ENCODE results near the gene SNX14.
"Not testable (repeated sequence)": the region's sequence is repeated elsewhere in the genome, so short reads cannot be mapped to it uniquely, and the experiment has no call there.

Gene SNX14, protein sequence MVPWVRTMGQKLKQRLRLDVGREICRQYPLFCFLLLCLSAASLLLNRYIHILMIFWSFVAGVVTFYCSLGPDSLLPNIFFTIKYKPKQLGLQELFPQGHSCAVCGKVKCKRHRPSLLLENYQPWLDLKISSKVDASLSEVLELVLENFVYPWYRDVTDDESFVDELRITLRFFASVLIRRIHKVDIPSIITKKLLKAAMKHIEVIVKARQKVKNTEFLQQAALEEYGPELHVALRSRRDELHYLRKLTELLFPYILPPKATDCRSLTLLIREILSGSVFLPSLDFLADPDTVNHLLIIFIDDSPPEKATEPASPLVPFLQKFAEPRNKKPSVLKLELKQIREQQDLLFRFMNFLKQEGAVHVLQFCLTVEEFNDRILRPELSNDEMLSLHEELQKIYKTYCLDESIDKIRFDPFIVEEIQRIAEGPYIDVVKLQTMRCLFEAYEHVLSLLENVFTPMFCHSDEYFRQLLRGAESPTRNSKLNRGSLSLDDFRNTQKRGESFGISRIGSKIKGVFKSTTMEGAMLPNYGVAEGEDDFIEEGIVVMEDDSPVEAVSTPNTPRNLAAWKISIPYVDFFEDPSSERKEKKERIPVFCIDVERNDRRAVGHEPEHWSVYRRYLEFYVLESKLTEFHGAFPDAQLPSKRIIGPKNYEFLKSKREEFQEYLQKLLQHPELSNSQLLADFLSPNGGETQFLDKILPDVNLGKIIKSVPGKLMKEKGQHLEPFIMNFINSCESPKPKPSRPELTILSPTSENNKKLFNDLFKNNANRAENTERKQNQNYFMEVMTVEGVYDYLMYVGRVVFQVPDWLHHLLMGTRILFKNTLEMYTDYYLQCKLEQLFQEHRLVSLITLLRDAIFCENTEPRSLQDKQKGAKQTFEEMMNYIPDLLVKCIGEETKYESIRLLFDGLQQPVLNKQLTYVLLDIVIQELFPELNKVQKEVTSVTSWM

DNA sequence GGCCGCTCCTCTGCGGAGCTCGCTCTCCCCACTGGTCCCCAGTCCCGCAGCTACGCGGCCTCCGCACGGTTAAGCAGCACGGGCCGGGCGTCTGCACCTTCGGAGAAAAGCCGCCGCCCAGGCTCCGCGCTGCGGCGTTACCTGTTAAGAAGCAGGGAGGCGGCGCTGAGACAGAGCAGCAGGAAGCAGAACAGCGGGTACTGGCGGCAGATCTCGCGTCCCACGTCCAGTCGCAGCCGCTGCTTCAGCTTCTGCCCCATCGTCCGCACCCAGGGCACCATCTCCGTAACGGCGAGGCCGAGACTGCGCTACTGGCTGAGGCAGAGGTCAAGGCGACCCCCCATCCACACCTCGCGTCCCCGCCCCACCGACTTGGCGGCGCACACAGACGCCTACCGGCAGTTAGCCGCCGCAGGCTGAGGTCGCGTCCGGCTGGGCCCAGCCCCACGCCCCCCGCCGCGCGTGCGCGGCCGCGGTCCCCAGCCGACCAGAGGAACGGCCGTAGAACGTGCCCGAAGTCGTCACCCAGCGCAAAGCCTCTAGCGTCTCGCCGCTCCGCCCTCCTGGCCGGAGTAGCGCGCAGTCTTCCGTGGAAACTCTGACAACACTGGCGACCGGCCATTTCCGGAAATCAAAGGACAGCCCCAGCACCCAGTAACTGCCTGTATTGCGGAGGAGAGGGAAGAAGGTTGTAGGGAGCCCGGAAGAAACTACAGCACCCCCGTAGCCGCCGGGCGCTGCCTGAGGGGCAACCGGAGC lies at the start of gene SNX14:
TSS of gene SNX14 (minus strand) at position 421 of the 759 bp plus-strand sequence. CDS start at position 281, 140 bp downstream.
- DNase-seq (ENCODE audit: low read depth, low spot score) = peak; percentile 64

DNA sequence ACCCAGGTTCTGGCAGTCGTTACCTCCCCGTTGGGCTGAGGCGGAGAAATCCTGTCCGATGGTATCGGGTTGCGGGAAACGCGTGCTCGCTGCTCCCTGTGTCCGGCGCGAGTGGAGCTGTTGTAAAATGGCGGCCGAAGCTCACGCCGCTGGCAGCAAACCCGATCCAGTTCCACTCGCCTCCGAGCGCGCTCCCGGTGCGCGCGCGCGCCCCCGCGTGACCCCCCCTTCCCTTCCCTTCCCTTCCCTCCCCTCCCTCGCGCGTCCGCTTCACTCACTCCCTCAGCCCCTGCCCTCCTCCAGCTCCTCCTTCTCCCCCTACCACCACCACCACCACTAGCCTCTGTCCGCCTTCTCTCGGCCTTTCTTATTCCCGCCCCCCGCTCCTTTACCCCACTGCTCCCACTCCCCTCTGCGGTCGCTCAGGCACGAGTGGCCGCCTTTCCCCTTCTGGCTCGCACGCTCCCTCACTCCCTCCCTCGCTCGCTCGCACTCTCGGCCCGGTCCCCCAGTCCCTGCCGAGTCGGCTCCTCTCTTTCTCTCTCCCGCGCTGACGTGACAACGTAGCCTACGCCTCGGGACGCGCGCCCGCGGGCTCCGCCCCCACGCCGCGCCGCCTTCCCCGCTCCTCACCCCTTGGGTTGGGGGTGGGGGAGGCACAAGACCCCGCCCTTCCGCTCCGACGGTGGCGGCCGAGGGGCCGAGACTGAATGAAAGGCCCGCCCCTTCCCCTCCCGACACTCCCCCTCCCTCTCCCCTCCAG lies 49.3 kb upstream of the SNX14 start, which contains the start of gene SYNCRIP:
TSS of gene SYNCRIP (minus strand) at position 113 of the 763 bp plus-strand sequence. CDS start 1,447 bp downstream, outside the sequence.
- DNase-seq (ENCODE audit: low read depth, low spot score) = peak; percentile 96

DNA sequence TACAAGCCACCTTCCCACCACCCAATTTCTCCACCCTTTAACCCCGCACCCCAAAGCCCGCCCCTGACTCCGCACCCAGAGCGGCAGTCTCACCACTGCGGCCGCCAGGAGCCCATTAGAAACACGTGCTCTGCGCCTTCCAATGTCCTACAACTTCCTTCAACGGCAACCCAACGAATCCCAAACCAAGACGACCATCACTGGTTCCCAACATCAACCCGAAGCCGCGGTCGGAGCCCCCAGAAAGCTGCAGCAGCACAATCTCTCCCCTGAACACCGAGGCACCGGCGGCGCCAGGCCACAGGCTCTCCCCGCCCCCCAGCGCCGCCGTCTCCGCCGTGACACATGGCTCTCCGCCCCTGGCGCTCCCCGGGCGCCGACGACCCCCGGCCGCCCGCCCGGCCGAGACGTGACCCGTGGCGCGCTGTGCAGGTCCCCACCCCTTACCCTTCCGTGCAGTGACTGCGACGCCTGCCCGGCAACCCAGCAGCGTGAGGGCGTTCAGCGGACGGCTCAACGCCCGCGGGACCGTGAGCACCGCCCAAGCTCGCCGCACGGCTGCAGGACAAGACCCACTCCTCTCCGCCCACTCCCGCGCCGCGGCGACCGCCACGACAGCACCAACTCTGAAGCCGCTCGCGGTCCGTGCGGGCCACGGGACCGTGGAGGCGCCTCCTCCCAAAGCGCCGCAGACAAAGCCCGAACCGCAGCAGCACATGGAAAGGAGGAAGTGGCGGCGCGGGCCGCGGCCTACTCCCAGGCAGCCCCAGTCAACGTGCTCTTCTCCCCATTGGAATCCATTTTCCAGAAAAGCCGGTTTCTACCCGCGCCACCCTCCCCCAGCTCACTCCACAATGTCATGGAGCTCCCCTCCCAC lies 48.5 kb upstream of the SNX14 start:
- DNase-seq (ENCODE audit: low read depth, low spot score) = peak; percentile 3

DNA sequence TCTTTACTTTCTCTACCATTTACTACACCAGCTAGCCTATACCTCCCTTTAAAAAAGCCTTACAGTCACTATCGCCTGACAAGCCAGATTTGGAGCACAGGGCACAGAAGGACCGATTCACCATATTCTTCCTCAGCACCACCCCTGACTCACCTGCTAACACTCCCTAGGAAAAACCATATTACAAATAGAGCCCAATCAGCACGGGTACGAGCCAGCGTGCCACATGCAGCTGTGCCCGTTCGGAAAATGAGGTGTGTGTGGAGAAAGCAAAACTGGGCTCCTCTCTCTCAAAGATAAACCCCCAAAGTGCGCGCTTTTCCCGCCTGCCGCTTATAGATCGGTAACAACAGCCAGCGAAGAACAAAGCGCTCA lies 47.9 kb upstream of the SNX14 start:
- DNase-seq (ENCODE audit: low read depth, low spot score) = no peak

DNA sequence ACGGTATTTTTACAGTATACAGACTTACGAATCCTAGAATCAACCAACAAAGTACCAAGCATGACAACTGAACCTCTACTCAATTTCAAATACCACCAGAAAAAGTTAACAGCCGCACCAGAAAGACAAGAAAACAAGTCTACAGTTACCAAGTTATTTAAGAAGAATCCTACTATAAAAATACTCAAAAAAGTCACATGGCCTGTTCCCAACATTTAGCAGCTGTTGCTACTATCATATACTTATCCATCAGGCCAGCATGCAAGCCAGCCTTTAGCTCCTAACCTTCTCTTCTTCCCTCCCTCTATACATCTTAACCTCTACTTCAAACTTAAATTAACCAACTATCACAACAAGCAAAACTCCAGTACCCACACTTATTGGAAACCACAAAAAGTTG lies 47.2 kb upstream of the SNX14 start:
- DNase-seq (ENCODE audit: low read depth, low spot score) = no peak

DNA sequence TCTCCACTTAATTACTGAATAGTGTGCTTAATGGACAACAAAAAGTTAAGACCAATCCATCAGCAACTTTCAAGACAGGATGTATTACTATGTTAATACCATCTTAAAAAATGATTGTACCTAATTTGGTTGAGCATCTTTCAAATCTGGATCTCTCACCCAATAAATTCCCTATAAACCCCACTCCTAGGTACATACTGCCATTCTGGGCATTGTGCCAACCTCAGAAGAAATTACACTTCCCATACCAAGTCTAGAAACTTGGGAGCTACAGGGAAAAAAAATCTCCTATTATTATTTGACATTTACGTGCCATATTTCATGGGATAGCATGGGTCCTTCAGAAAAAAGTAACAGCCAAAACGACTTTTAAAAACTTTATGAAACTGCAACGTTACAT lies 43.9 kb upstream of the SNX14 start:
- no peak for DNase-seq (ENCODE audit: low read depth, low spot score)

DNA sequence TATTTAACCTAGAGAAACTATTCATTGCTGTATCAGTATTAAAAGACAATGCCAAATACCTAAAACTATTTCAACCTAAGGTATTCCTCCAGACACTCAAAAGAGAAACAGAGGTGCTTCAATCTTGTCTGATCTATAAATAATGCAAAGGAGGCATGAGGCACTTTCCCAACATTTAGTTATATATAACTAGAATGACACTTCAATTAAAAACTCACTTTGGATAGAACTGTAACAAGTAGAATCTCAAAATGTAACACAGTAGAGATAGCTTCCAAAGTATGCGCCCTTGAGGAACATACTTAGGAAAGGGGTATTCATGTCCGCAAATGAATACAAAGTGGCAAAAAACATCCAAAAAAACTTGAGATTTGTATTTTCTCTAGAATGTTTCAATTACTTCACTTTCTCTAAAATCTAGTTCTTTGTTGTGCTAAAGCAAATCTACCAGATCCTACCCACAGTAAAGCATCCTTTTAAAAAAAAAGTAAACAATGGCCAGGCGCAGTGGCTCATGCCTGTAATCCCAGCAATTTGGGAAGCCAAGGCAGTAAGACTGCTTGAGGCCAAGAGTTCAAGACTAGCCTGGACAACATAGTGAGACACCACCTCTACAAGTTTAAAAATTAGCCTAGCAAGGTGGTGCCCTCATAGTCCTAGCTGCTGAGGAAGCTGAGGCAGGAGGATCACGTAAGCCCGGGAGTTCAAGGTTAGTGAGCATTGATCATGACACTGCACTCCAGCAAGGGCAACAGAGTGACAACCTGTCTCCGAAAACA lies 38.7 kb upstream of the SNX14 start:
- DNase-seq (ENCODE audit: low read depth, low spot score) = no peak

DNA sequence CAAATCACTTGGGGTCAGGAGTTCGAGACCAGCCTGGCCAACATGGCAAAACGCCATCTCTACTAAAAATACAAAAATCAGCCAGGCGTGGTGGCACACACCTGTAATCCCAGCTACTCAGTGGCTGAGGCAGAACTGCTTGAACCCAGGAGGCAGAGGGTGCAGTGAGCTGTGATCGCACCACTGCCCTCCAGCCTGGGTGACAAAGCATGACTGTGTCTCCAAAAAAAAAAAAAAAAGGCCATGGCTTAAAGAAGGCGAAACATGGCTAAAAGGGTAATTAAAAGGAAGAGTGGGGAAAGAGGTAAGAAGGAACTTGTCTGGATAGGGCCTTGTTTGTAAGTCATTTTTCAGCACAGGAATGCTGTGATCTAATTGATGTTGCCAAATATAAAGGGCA lies 37.5 kb upstream of the SNX14 start:
- DNase-seq (ENCODE audit: low read depth, low spot score) = not testable (repeated sequence)

DNA sequence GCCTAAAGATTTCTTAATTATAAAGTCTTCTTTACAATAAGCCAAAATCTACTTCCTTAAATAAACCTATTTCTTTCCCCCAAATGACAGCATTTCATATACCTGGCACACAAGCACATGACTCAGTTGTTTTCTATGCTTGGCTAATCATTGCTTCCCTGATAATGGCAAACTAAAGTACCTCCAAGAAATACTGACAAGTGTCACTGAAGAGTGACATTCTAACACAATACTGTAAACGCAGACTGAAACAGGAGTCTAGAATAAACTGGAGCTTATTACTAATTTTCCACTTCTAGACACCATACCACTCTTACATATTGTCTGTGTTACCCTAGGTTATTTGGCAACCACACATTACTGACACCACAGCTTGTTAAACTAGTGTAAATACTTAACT lies 34.7 kb upstream of the SNX14 start:
- no peak for DNase-seq (ENCODE audit: low read depth, low spot score)

DNA sequence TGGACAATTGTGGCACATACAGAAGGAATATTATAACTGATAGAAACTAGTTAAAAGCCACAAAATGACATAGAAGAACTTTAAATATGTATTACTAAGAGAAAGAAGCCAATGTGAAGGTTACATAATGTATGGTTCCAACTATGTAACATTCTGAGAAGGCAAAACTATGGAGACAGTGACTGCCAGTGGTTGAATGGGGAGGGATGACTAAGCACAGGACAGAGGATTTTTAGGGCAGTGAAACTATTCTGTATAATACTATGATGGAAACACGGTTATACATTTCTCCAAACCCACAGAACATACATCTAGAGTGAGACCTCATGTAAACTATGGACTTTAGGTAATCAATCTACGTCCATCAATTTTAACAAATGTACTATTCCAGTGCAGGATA lies 26.6 kb upstream of the SNX14 start:
- no peak for DNase-seq (ENCODE audit: low read depth, low spot score)

DNA sequence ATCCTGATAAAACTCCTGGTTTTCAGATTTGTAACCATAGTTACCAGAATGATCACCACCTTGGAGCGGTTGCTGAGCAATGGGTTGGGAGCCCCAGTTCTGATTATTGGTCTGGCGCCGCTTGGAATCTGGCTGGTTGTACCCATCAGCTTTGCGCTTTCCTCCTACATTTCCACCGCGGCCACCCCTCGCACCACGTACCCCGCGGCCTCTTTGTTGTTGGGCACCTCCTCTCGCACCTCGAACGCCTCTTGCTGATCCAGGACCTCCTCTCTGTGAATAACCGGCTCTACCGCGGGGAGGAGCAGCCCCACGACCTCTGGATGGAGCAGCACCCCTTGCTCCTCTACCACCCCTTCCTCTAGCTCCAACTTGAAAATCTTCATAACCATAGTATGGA lies 21.1 kb upstream of the SNX14 start:
- no peak for DNase-seq (ENCODE audit: low read depth, low spot score)

DNA sequence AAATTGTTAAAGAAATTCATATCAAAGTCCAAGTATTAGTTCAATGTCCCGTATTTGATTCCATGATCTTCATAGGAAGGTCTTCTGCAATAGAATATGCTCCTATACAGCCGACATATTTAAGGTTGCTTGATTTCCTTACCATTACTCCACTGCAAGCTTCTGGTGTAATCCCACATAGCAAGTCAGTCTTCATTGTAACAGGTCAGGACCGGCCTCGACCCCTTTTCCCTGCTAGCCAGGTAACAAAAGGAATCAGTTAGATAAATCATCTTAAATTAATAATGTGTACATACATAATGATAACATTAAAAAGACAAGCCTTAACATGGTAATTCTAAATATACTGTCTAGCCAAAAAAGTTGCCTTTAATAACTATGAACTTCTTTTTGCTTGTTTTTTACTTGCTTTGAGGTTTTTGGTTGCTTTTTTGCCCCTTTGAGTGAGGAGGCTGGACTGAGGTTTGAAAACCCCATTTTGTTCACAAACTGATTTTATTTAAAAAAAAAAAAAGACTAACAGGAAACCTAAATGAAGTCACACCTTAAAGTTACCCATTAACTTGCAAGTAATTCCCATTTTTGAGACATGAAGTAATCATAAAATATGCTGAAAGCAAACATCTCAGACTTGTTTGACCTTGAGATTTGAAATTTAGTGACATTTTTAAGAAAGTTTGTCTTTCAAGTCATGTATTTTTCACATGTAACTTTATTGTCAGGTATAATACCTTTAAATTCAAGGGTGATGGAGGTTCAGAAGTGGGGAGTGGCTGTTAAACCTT lies 19.2 kb upstream of the SNX14 start:
- no peak for DNase-seq (ENCODE audit: low read depth, low spot score)

DNA sequence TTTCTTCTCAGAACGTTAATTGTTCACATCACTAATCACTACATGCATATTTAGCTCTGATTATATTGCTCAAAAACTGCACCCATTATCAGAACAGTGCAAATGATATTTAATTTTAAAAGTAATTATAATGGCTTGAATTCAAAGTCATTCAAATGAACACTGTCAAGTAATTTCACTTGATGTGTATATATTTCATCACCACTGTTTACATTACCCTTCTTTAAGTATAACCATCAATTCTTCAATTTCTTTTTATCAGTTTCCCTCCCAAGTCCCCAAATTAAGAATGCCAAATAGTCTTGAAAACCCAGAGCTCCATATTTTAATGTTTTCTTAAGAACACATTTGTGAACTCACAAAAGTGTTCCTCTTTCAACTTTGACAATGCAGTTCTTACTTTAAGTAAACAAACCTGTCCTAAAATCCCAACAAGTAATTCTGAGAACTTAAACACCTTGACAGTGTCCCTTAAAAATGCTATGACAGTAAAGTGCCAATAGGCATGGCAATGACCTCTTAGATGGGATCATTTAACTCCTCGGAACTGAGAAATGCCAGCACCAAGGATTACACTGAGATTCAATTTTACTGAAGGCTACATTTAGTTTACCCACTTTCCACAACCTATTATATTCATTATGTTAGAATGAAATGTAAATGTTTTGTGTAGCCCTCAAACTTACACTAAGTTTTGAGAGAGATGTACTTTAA lies 16.7 kb upstream of the SNX14 start:
- DNase-seq (ENCODE audit: low read depth, low spot score) = no peak

DNA sequence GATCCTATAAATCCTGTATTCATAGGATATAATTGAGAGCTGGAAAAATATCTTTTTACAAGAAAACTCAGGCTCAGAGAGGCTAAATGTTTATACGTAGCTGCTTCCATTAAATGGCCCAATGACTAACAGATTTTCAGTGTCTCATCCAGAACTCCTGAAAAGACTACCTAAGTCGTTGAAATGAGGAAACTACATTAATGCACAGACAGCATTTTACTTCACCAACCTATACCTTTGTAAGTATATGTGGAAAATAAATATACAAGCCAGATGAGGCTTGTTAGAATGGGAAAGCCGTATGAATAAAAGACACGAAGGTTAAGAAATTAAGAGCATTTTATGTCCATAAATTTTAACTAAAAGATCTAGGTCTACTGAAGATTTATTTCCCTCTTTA lies 8.4 kb upstream of the SNX14 start:
- DNase-seq (ENCODE audit: low read depth, low spot score) = no peak

DNA sequence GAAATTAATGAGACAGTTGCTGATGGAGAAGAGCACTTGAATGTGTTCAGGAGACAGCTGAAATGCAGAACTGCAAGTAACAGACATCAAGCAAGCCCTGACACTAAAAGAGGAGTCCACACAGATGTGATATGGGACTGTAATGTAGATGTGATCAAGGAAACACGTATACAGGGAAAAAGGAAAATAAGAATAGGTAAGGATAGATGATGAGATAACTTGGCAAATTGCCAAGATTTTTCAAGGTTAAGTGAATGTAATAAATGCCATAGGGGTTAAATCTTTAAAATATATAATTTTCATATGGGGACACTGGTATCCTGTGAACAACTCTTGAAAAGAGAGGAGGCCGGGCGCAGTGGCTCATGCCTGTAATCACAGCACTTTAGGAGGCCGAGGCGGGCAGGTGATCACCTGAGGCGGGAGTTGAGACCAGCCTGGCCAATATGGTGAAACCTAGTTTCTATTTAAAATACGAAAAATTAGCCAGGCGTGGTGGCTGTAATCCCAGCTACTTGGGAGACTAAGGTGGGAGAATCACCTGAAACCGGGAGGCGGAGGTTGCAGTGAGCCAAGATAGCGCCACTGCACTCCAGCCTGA lies 7.2 kb upstream of the SNX14 start:
- DNase-seq (ENCODE audit: low read depth, low spot score) = no peak

DNA sequence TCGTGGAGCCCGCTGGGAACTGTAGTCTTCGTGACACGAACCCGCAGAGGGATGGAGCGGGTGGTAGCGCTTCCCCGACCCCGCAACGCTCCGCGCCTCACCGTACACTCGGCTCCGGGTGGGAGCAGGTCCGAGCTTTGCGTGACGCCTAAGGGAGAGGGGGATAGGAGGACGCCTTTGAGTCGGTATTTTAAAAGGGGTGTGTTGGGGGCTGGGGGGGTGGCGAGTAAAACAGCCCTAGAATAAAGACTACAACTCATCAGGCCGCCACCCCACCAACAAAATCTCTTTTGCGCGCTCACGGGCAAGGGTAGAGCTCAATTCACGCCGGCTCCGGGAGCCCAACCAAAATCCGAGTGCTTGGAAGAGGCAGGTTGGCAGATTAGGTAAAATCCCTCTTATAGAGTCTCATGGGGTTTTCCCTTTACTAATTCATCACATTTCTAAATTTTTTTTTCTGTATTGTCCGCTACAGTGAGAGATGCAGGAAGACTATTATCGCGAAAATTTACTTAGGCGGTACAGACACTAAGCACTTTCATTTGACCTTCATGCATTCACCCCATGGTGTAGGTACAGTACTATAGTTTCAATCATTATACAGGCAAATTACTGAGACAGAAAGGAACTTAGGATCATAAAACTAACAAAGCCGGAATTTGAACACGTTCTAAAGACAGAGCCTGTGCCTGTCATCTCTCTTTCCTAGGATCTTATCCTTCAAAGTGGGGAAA lies 706 bp upstream of the SNX14 start:
- DNase-seq (ENCODE audit: low read depth, low spot score) = no peak

DNA sequence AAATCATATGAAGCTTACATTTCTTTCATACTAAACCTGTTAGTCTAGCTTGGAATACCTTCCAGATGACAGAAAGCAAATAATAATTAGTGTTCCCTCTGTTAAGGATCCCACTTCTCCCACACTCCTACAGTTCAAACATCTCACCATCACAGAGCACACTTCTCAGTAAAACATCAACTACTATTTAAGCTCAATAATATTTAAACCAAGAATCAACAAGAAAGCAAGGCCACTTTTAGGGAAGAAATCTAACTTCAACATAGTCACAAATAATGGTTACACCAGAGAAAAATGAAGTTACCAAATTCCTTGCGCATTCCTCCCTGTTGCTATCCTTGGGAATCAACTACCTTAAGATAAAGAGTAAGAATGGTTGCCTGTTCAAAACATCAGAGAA lies 1.6 kb downstream of the SNX14 start:
- no peak for DNase-seq (ENCODE audit: low read depth, low spot score)
